HCT116 (cell line): ENCODE data around the gene PIGL.

Source experiments
- CEBPB ChIP-seq: IDR thresholded peaks from 2 replicates; pipeline ENCODE4 v1.6.1; 2012; ENCODE audit warnings: low read depth
- CTCF ChIP-seq, 3 experiments: fragments of 200-600 bp in 1 of 3; sonication (generic) in 1 of 3; IDR thresholded peaks in 2 of 3; conservative IDR thresholded peaks in 1 of 3; 2 replicates each; pipeline ENCODE4 v1.5.1; 2012 to 2017; ENCODE audit warnings: low read depth in 2 of 3, low read length in 2 of 3, antibody characterized with exemption in 1 of 3, borderline replicate concordance in 1 of 3, control low read depth in 1 of 3, mild to moderate bottlenecking in 1 of 3, mixed read lengths in 1 of 3, mixed run types in 1 of 3, moderate library complexity in 1 of 3; ENCODE audit not compliant: insufficient read depth in 1 of 3
- EZH2 ChIP-seq: fragments of 200-600 bp; sonication (generic); IDR thresholded peaks from 2 replicates; pipeline ENCODE4 v1.6.1; 2017; ENCODE audit warnings: antibody characterized with exemption, mixed run types
- JUND ChIP-seq: IDR thresholded peaks from 2 replicates; pipeline ENCODE4 v1.6.1; 2012
- MAX ChIP-seq: IDR thresholded peaks from 2 replicates; pipeline ENCODE4 v1.6.1; 2012
- POLR2A ChIP-seq: IDR thresholded peaks from 2 replicates; pipeline ENCODE4 v1.7.0; 2011; ENCODE audit warnings: borderline replicate concordance; ENCODE audit not compliant: insufficient read depth, insufficient read length; ENCODE audit errors: extremely low read depth
- POLR2AphosphoS5 ChIP-seq: IDR thresholded peaks from 2 replicates; pipeline ENCODE4 v1.6.1; 2011; ENCODE audit warnings: mild to moderate bottlenecking, low read depth, low read length, moderate library complexity
- RAD21 ChIP-seq: IDR thresholded peaks from 2 replicates; pipeline ENCODE4 v1.6.1; 2012; ENCODE audit warnings: low read depth, mild to moderate bottlenecking
- REST ChIP-seq: IDR thresholded peaks from 2 replicates; pipeline ENCODE4 v1.6.1; 2012; ENCODE audit warnings: low read depth
- SP1 ChIP-seq: IDR thresholded peaks from 2 replicates; pipeline ENCODE4 v1.6.1; 2012; ENCODE audit warnings: low read depth
- TCF7L2 ChIP-seq: IDR thresholded peaks from 2 replicates; pipeline ENCODE4 v1.7.0; 2011; ENCODE audit warnings: borderline replicate concordance, inconsistent platforms; ENCODE audit not compliant: insufficient read depth, insufficient read length; ENCODE audit errors: extremely low read depth
- YY1 ChIP-seq: IDR thresholded peaks from 2 replicates; pipeline ENCODE4 v1.6.1; 2011; ENCODE audit warnings: low read length, low read depth, moderate library complexity, mild to moderate bottlenecking; ENCODE audit not compliant: insufficient replicate concordance; ENCODE audit errors: extremely low read depth
- ZFX ChIP-seq: fragments of 450-650 bp; IDR thresholded peaks from 2 replicates; pipeline ENCODE4 v1.6.1; 2017
- ZNF274 ChIP-seq: fragments of 200-500 bp; sonication (Bioruptor generic); IDR thresholded peaks from 2 replicates; pipeline ENCODE4 v1.6.1; 2014; ENCODE audit warnings: mild to moderate bottlenecking, low read depth, low read length, inconsistent platforms

GRCh38 chr17:16212793-16213192, 4.2 kb upstream of the PIGL start:
- no peak for TF ChIP-seq RAD21
- no peak for TF ChIP-seq CTCF (IDR thresholded peaks at IDR 0.05 in 2 of 3, conservative IDR thresholded peaks at IDR 0.05 in 1 of 3; ENCODE audit: borderline replicate concordance in 1 of 3, insufficient read depth in 1 of 3, low read depth in 2 of 3, low read length in 2 of 3)
- no peak for TF ChIP-seq REST
- TF ChIP-seq ZNF274, result no peak
- TF ChIP-seq POLR2AphosphoS5, result no peak
- no peak for TF ChIP-seq EZH2
- no peak for TF ChIP-seq POLR2A
- TF ChIP-seq YY1, result no peak
- no peak for TF ChIP-seq ZFX
- no peak for TF ChIP-seq JUND
- no peak for TF ChIP-seq MAX
- no peak for TF ChIP-seq SP1
- no peak for TF ChIP-seq TCF7L2
- no peak for TF ChIP-seq CEBPB
